SJCRH30 (cell line): ENCODE measurements around the gene NTRK3. TPM values are rescaled to one million over a fixed set of nuclear protein-coding genes. Genes with fewer than 3 reads are reported as not detected.

ENCODE experiments used
- DNase-seq, 2 experiments: peaks; one replicate each; pipeline ENCODE4 v3.0.0-alpha.2; 2015 to 2020
- H3K27ac ChIP-seq: fragments of 250-450 bp; sonication (Bioruptor Pico); 2 replicates; pipeline ENCODE4 v1.5.1; 2020; ENCODE audit warnings: mild to moderate bottlenecking, moderate library complexity
- H3K27me3 ChIP-seq: fragments of 250-450 bp; sonication (Bioruptor Pico); 2 replicates; pipeline ENCODE4 v1.5.1; 2020; ENCODE audit warnings: mild to moderate bottlenecking, moderate library complexity
- H3K36me3 ChIP-seq: fragments of 250-450 bp; sonication (Bioruptor Pico); 2 replicates; pipeline ENCODE4 v1.5.1; 2020; ENCODE audit warnings: mild to moderate bottlenecking, moderate library complexity
- H3K4me1 ChIP-seq: fragments of 250-450 bp; sonication (Bioruptor Pico); 2 replicates; pipeline ENCODE4 v1.5.1; 2020; ENCODE audit warnings: mild to moderate bottlenecking, moderate library complexity
- H3K4me3 ChIP-seq: fragments of 250-450 bp; sonication (Bioruptor Pico); 2 replicates; pipeline ENCODE4 v1.5.1; 2020; ENCODE audit warnings: mild to moderate bottlenecking, moderate library complexity
- H3K9me3 ChIP-seq: fragments of 250-450 bp; sonication (Bioruptor Pico); replicated peaks from 2 replicates; pipeline ENCODE4 v1.5.1; 2020; ENCODE audit warnings: mild to moderate bottlenecking, moderate library complexity
- total RNA-seq: library from RNA; depleted of rRNA; stranded (reverse); fragments of >200 nt; shearing (Covaris generic); gene quantifications from 2 replicates; pipeline ENCODE4 v1.2.3, GENCODE V29; 2014; rRNA removed

The NTRK3 gene
- total RNA-seq = 7.6 and 10.3 TPM in 2 replicates

- peak in 1 of 2 experiments; percentile 17 for DNase-seq
- Histone ChIP-seq H3K36me3 (no peaks in the 10 kb centered on the region), H3K9me3 (no peaks in the 10 kb centered on the region), H3K27ac (no peak within 1 kb of the TSS), H3K4me3 (no peak within 1 kb of the TSS), H3K27me3 (no peaks in the 10 kb centered on the region; the same call in 1 of the 2 replicates), H3K4me1 (no peaks in the 10 kb centered on the region)
These were observed at the start of gene NTRK3 for GRCh38 chr15:88256279-88257230. Gene NTRK3 (minus strand): TSS chr15:88256739. CDS start chr15:88256153, 586 bp downstream.

- Histone ChIP-seq H3K36me3 (no peaks in the 10 kb centered on the region), H3K4me1 (no peaks in the 10 kb centered on the region), H3K27me3 (no peaks in the 10 kb centered on the region; the same call in 1 of the 2 replicates), H3K27ac (no peak overlapping the region), H3K4me3 (no peak overlapping the region), H3K9me3 (no peaks in the 10 kb centered on the region)
- no peak for DNase-seq
These were observed 46.9 kb upstream of the NTRK3 start for GRCh38 chr15:88303395-88303794.

- Histone ChIP-seq H3K4me1 (no peaks in the 10 kb centered on the region), H3K36me3 (no peaks in the 10 kb centered on the region), H3K27ac (no peak overlapping the region), H3K4me3 (no peak overlapping the region), H3K27me3 (no peaks in the 10 kb centered on the region; the same call in 1 of the 2 replicates), H3K9me3 (no peaks in the 10 kb centered on the region)
- no peak for DNase-seq
These were observed 45.8 kb upstream of the NTRK3 start for GRCh38 chr15:88302373-88302772.

- no peaks in the 10 kb centered on the region for H3K4me1 ChIP-seq
- no peak overlapping the region for H3K4me3 ChIP-seq
- no peaks in the 10 kb centered on the region for H3K9me3 ChIP-seq
- no peak overlapping the region for H3K27ac ChIP-seq
- no peaks in the 10 kb centered on the region for H3K36me3 ChIP-seq
- no peak for DNase-seq
- H3K27me3 ChIP-seq = no peaks in the 10 kb centered on the region; the same call in 1 of the 2 replicates
These were observed 44.8 kb upstream of the NTRK3 start for GRCh38 chr15:88301311-88301710.

GRCh38 chr15:88300861-88301260 is 44.3 kb upstream of the NTRK3 start:
- Histone ChIP-seq H3K36me3 (no peaks in the 10 kb centered on the region), H3K27me3 (no peaks in the 10 kb centered on the region; the same call in 1 of the 2 replicates), H3K4me3 (no peak overlapping the region), H3K9me3 (no peaks in the 10 kb centered on the region), H3K4me1 (no peaks in the 10 kb centered on the region), H3K27ac (no peak overlapping the region)
- DNase-seq = no peak

GRCh38 chr15:88300089-88300488 is 43.5 kb upstream of the NTRK3 start:
- Histone ChIP-seq H3K27ac (no peak overlapping the region), H3K9me3 (no peaks in the 10 kb centered on the region), H3K4me1 (no peaks in the 10 kb centered on the region), H3K4me3 (no peak overlapping the region), H3K36me3 (no peaks in the 10 kb centered on the region), H3K27me3 (no peaks in the 10 kb centered on the region; the same call in 1 of the 2 replicates)
- no peak for DNase-seq

- Histone ChIP-seq H3K9me3 (no peaks in the 10 kb centered on the region), H3K4me3 (no peak overlapping the region), H3K27ac (no peak overlapping the region), H3K4me1 (no peaks in the 10 kb centered on the region), H3K36me3 (no peaks in the 10 kb centered on the region), H3K27me3 (no peaks in the 10 kb centered on the region; the same call in 1 of the 2 replicates)
- no peak for DNase-seq
These were observed 43.0 kb upstream of the NTRK3 start for GRCh38 chr15:88299497-88299896.

GRCh38 chr15:88288661-88289060 is 32.1 kb upstream of the NTRK3 start:
- DNase-seq = no peak
- Histone ChIP-seq H3K27me3 (no peaks in the 10 kb centered on the region), H3K4me1 (no peaks in the 10 kb centered on the region), H3K9me3 (no peaks in the 10 kb centered on the region), H3K36me3 (no peaks in the 10 kb centered on the region), H3K4me3 (no peak overlapping the region), H3K27ac (no peak overlapping the region)

- no peak for DNase-seq
- no peaks in the 10 kb centered on the region for H3K27me3 ChIP-seq
- H3K4me3 ChIP-seq = no peak overlapping the region
- H3K4me1 ChIP-seq = no peaks in the 10 kb centered on the region
- no peak overlapping the region for H3K27ac ChIP-seq
- H3K9me3 ChIP-seq = no peaks in the 10 kb centered on the region
- H3K36me3 ChIP-seq = no peaks in the 10 kb centered on the region
These were observed 31.7 kb upstream of the NTRK3 start for GRCh38 chr15:88288206-88288605.

- no peak overlapping the region for H3K4me3 ChIP-seq
- H3K36me3 ChIP-seq = no peaks in the 10 kb centered on the region
- no peaks in the 10 kb centered on the region for H3K9me3 ChIP-seq
- H3K27ac ChIP-seq = no peak overlapping the region
- H3K27me3 ChIP-seq = 0 out of 2 replicates have a peak, but pooled peaks cover 6% of the 10 kb centered on the region
- DNase-seq = no peak
- H3K4me1 ChIP-seq = no peaks in the 10 kb centered on the region
These were observed 27.9 kb upstream of the NTRK3 start for GRCh38 chr15:88284318-88284998.

GRCh38 chr15:88282614-88283013 is 26.1 kb upstream of the NTRK3 start:
- DNase-seq = no peak
- 0 out of 2 replicates have a peak, but pooled peaks cover 6% of the 10 kb centered on the region for H3K27me3 ChIP-seq
- H3K27ac ChIP-seq = no peak overlapping the region
- no peaks in the 10 kb centered on the region for H3K4me1 ChIP-seq
- no peak overlapping the region for H3K4me3 ChIP-seq
- H3K36me3 ChIP-seq = no peaks in the 10 kb centered on the region
- no peaks in the 10 kb centered on the region for H3K9me3 ChIP-seq

GRCh38 chr15:88276821-88277410 is 20.4 kb upstream of the NTRK3 start:
- no peak for DNase-seq
- no peak overlapping the region for H3K4me3 ChIP-seq
- no peak overlapping the region for H3K27ac ChIP-seq
- no peaks in the 10 kb centered on the region for H3K4me1 ChIP-seq
- H3K9me3 ChIP-seq = no peaks in the 10 kb centered on the region
- no peaks in the 10 kb centered on the region for H3K36me3 ChIP-seq
- H3K27me3 ChIP-seq = peaks cover 8% of the 10 kb centered on the region; the same call in 1 of the 2 replicates

- Histone ChIP-seq H3K27ac (no peak overlapping the region), H3K4me1 (no peaks in the 10 kb centered on the region), H3K9me3 (no peaks in the 10 kb centered on the region), H3K36me3 (no peaks in the 10 kb centered on the region), H3K27me3 (peaks cover 3% of the 10 kb centered on the region; the same call in 1 of the 2 replicates), H3K4me3 (no peak overlapping the region)
- no peak for DNase-seq
These were observed 19.3 kb upstream of the NTRK3 start for GRCh38 chr15:88275804-88276203.

GRCh38 chr15:88274553-88275460 is 18.3 kb upstream of the NTRK3 start:
- peak; percentile 54 to 82 for DNase-seq
- Histone ChIP-seq H3K9me3 (no peaks in the 10 kb centered on the region), H3K4me1 (no peaks in the 10 kb centered on the region), H3K27ac (no peak overlapping the region), H3K36me3 (no peaks in the 10 kb centered on the region), H3K27me3 (peaks cover 3% of the 10 kb centered on the region; the same call in 1 of the 2 replicates), H3K4me3 (no peak overlapping the region)
